ENCODE results near the gene ZNF787.

DNA sequence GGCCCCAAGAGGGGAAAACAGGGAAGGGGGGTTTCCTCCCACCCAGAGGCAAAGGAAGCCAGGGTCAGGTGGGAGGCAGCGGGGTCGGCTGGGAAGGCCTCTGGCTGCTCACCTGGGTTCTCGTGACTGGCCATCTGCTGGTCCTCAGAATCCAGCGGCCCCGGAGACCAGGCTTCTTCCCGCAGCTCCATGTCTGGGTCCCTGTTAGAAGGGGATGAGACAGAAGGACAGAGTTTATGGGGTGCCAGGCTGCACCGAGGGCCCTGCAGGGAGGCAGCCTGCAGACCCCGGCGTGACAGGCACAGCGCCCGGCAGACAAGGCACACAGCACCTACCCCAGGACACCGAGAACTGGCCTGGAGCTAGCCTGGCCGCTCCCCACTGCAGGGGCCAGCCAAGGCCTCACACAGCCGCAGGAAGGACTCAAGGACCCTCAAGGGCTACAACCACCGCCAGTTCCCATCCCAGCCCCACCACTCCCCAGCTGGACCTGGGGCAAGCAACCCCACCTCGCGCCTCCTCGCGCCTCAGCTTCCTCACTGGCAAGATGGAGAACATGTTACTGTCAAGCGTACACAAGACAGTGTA, 18.0 kb downstream of the ZNF787 start:
- TF ChIP-seq, protein P1, sequence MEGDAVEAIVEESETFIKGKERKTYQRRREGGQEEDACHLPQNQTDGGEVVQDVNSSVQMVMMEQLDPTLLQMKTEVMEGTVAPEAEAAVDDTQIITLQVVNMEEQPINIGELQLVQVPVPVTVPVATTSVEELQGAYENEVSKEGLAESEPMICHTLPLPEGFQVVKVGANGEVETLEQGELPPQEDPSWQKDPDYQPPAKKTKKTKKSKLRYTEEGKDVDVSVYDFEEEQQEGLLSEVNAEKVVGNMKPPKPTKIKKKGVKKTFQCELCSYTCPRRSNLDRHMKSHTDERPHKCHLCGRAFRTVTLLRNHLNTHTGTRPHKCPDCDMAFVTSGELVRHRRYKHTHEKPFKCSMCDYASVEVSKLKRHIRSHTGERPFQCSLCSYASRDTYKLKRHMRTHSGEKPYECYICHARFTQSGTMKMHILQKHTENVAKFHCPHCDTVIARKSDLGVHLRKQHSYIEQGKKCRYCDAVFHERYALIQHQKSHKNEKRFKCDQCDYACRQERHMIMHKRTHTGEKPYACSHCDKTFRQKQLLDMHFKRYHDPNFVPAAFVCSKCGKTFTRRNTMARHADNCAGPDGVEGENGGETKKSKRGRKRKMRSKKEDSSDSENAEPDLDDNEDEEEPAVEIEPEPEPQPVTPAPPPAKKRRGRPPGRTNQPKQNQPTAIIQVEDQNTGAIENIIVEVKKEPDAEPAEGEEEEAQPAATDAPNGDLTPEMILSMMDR (IDR thresholded peaks at IDR 0.05): no peak
- TF ChIP-seq POLR2A (IDR thresholded peaks at IDR 0.05): no peak

Data from thyroid gland (tissue), 4 donors.